C4-2B (cell line): ENCODE data around the gene APAF1.

ENCODE experiments used
- CTCF ChIP-seq: fragments of 450-650 bp; conservative IDR thresholded peaks from 2 replicates; pipeline ENCODE4 v1.5.1; 2017; ENCODE audit warnings: mild to moderate bottlenecking
- ZFX ChIP-seq: fragments of 450-650 bp; IDR thresholded peaks from 2 replicates; pipeline ENCODE4 v1.6.1; 2017

DNA sequence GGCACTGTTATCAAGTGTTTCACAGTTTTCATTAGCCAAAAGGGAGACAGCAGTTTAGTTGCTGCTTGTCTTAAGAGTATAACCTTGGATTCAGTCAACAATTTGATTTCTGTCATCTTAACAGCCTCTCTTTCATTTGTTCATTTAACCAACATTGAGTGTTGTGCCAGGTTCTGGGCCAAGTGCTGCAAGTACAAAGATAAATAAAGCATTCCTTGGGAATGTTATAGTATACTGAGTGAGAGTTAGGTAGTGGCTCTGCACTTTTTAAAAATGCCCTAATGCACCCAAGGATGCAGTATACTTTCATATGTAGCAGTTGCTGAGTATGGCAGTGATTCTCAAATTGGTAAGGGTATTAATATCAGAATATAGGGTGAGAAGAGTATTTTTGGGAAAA lies 15.4 kb downstream of the APAF1 start:
- TF ChIP-seq CTCF (no peak), ZFX (no peak)
